ENCODE measurements around the gene DISP2.
A peak's percentile ranks its signal among the peaks of the same experiment; 100 is the strongest.

Gene DISP2

GRCh38 chr15:40342416-40343320 is 15.4 kb upstream of the DISP2 start:
- no peak for DNase-seq (ENCODE audit: low read depth)

DNA sequence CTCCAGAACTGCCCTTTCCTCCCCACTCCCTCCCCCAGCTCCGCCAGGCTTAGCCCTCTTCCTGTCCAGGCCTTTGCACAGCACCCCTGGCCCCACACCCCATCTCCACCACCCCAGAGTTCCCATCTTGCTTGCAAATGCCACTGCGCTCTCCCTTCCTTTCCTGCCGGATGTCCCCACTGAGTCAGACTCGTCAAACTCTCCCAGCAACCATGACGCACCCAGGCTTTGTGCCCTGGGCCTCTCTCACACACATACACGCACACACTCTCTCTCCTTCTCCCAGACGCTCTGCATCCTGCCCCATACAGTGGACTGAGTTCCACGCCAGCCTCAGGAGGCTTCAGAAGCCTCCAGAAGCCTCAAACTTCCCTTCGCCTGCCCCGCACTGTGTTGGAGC is 14.5 kb upstream of the DISP2 start:
- no peak for DNase-seq (ENCODE audit: low read depth)

DNA sequence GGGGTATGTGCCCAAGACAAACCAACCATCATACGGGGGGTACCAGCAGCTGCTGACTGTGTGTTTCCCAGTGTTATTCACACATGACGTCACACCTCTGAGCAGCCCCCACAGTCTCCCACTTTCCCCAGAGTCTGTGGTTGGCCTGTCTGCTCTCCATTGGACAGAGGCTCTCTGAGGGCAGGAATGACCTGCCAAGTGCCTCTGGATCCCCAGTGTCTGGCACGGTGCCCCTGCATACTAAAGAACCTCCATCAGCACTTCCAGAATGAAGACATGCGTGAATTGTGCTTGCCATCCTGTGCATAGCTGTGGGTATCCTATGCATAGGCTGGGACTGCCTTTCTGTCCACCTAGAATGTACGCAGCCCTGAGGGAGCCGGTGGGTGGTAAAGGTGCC is 13.8 kb upstream of the DISP2 start:
- DNase-seq (ENCODE audit: low read depth), result no peak

DNA sequence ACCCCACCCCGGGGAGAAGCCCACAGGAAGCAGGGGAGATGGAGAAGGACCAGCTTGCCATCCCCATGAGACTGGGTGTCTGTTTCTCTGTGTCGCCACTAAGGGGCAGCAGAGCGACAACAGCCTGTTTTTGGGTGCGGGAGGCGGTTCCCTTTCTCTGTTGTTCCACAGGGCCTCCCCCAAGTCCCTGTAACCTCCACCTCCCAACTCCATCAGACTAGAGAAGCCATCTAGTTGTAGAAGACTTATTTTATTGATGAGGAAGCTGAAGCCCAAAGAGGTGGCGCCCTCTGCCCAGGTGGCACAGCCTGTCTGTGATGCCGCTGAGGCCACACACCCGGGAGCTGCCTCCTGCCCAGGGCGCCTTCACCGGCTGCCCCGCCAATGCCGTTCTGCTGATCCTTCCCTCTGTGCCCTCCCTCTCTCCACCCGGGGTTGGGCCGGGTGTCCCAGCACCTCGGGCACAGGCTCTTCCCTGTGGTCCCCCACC is 13.3 kb upstream of the DISP2 start:
- peak; percentile 51 for DNase-seq (ENCODE audit: low read depth)

DNA sequence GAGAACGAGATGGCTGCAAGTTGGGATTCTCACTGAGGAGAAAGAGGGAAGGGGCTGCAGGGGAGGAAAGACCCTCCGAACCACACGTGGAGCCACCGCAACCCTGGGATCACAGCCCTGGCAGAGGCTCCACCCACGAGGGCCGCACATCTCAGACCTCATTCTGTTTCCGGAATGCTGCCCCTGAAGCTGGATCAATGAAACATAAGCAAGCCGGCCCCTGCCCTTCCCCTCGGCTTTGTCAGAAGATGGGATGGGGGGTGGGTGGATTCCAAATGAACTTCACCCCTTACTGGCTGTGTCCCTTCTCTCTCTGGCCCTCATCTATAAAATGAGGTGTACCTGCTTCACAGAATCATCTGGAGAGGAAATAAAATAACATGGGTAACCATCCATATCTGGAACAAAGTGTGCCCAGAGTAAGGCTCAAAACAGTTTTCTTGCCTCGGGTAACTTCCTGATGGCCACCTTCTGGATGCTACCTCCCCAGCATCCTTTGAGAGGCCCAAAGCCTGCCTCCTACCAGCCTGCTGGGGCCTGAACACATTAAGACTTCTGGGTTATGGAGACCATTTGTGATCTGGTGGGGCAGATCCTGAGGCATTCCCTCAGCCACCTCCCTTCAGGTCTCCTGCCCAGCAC is 12.7 kb upstream of the DISP2 start:
- DNase-seq (ENCODE audit: low read depth), result no peak

DNA sequence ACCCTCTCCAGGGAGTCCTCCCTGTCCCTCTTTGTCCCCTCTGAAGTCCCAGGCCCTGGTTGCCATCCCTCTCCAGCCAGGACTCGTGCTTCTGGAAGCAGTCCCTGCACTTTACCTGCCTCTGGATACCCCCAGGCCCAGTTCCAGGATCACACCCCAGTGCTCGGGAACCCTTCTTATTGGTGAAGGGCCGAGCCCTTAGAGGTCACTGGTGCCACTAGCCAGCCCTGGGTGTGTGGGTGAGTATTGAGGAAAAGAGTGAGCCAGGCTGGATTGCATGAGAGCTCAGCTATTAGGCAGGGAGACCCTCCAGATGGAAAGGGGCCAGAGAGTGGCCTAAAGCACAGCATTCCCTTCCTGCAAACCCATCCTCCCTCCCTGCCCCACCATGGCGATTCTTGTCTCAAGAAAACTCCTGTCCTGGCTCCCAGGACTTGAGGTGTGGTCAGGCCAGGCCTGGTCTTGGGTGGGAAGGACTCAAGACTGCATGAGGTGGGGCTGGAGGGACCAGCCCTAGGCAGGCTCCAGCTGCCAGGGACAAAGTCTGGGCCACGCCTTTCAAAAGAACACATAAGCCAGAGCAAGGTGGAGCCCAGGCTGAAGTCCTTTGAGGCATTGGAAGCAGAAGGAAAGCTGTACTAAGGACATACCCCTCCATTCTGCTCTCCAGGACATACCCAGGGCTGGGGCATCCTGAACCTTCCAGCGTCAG is 12.0 kb upstream of the DISP2 start:
- no peak for DNase-seq (ENCODE audit: low read depth)

- DNase-seq (ENCODE audit: low read depth), result no peak
Measured at GRCh38 chr15:40346579-40347558, 11.2 kb upstream of the DISP2 start.

- no peak for DNase-seq (ENCODE audit: low read depth)
Measured at GRCh38 chr15:40347559-40348473, 10.2 kb upstream of the DISP2 start.

DNA sequence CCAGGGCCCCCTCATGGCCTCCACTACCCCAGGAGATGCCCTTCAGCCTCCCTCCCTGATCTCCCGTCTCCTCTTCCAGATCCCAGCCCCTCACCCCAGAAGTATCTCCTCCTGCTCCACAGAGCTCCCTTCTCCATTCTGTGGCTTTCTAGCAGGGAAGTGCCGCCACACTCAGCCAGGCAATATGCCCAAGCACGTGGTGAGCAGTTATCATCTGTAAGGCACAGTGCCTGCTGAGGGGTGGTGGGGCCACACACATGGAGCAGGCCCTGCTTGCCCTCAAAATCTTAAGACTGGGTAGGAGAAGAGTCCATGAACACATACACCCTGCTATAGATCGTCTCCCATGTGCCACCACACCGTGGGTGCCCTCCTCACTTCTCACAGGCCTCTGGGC is 9.5 kb upstream of the DISP2 start:
- DNase-seq (ENCODE audit: low read depth), result no peak

- no peak for DNase-seq (ENCODE audit: low read depth)
Measured at GRCh38 chr15:40349163-40349562, 8.9 kb upstream of the DISP2 start.

GRCh38 chr15:40352281-40352901 is 5.6 kb upstream of the DISP2 start:
- DNase-seq (ENCODE audit: low read depth), result no peak

GRCh38 chr15:40353697-40354096 is 4.3 kb upstream of the DISP2 start:
- DNase-seq (ENCODE audit: low read depth), result no peak

DNA sequence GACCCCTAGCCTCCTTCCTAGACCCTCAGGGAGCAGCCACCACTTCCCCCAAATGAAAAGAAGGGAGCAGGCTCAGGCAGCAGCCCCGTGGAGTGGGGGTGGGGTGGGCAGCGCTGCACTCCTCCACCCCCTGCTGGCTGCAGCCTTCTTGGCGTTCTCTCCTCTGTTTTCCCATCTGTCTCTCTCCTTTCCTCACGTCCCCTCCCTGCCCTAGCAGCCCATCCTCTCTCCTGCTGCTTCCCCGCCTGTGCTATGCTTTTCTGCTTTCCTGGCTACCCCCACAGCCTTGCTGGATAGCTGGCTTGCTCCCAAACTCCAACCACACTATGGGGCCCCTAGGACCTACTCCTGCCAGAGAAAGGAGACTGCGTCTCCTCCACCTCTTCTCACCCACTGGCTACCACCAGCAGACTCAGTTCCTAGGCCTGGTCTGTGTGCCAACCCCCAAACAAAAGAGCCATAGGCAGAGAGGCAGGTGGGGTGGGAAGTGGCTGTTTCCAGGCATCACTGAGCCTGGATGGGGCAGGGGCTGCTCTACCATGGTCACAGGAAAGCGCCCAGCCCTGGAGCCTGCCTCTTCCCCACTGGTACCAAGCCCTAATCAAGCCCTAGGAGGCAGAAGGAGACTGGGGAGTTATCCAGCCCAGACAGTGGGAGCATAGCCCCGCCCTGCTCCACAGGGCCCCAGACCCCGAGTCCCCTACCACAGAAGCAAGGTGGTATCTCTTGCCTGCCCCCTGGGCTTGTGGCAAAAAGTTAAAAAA is 3.4 kb upstream of the DISP2 start:
- DNase-seq (ENCODE audit: low read depth), result no peak

GRCh38 chr15:40355976-40356585 is 1.9 kb upstream of the DISP2 start:
- no peak for DNase-seq (ENCODE audit: low read depth)

GRCh38 chr15:40357246-40357645 is 773 bp upstream of the DISP2 start:
- DNase-seq (ENCODE audit: low read depth), result no peak

- DNase-seq (ENCODE audit: low read depth), result no peak
Measured at GRCh38 chr15:40358471-40359353, 693 bp downstream of the DISP2 start.

- no peak for DNase-seq (ENCODE audit: low read depth)
Measured at GRCh38 chr15:40360015-40360414, 2.0 kb downstream of the DISP2 start.

- DNase-seq (ENCODE audit: low read depth), result no peak
Measured at GRCh38 chr15:40361640-40362039, 3.6 kb downstream of the DISP2 start.
